ENCODE results near the gene ASPHD1.

Gene ASPHD1

GRCh38 chr16:29947897-29948296, 47.6 kb downstream of the ASPHD1 start:
- DNase-seq: no peak

- no peak for DNase-seq
Measured at GRCh38 chr16:29950806-29951461, 50.6 kb downstream of the ASPHD1 start.

- DNase-seq: no peak
Measured at GRCh38 chr16:29951625-29952365, 51.5 kb downstream of the ASPHD1 start.

Measured in CD4-positive, alpha-beta T cell treated with Interleukin-17A for 4 hours (primary cell).